ENCODE measurements around the gene LCMT1.

LCMT1 gene

GRCh38 chr16:25110387-25110947 is 1.1 kb upstream of the LCMT1 start:
- Histone ChIP-seq H3K4me1 (ENCODE audit: control insufficient read depth in 1 of 2, insufficient read depth in 2 of 2, low read length in 2 of 2) (peaks cover 3 to 7% of the 10 kb centered on the region in 2 experiments), H2AK5ac (ENCODE audit: low read length) (no peak overlapping the region), H3K14ac (ENCODE audit: low read length) (no peak overlapping the region)

GRCh38 chr16:25114121-25114520 is 2.6 kb downstream of the LCMT1 start:
- Histone ChIP-seq H4K12ac (ENCODE audit: low read depth, low read length) (no peak overlapping the region), H3K23ac (ENCODE audit: low read length) (no peak overlapping the region), H3K14ac (ENCODE audit: low read length) (no peak overlapping the region), H3K9ac (ENCODE audit: low read length) (no peak overlapping the region), H3K9me3 (ENCODE audit: insufficient read depth, low read depth, low read length) (peaks cover 3% of the 10 kb centered on the region), H4K91ac (ENCODE audit: low read depth, low read length) (no peak overlapping the region), H3K27me3 (ENCODE audit: insufficient read depth, low read length) (no peaks in the 10 kb centered on the region), H3K79me1 (ENCODE audit: low read length) (peaks cover 18% of the 10 kb centered on the region), H3K4ac (ENCODE audit: low read depth, low read length) (peak overlapping the region; percentile 38), H2AFZ (ENCODE audit: insufficient read depth, low read length, poor library complexity) (no peak overlapping the region), H3K27ac (ENCODE audit: low read depth, low read length) (no peak overlapping the region), H3K4me1 (ENCODE audit: control insufficient read depth in 1 of 2, insufficient read depth in 2 of 2, low read length in 2 of 2) (peaks cover 23 to 26% of the 10 kb centered on the region in 2 experiments), H3K36me3 (ENCODE audit: control insufficient read depth in 1 of 2, insufficient read depth in 2 of 2, low read length in 2 of 2) (peaks cover 0 to 5% of the 10 kb centered on the region in 2 experiments), H2BK120ac (ENCODE audit: insufficient read depth, low read length, poor library complexity) (no peak overlapping the region), H2AK5ac (ENCODE audit: low read length) (no peak overlapping the region), H3K4me3 (ENCODE audit: low read depth, low read length) (no peak overlapping the region), H2BK12ac (ENCODE audit: low read length) (no peak overlapping the region), H2BK5ac (ENCODE audit: low read depth, low read length, poor library complexity) (no peak overlapping the region), H3K18ac (ENCODE audit: low read length) (no peak overlapping the region), H4K8ac (ENCODE audit: low read depth, low read length) (no peak overlapping the region), H3K4me2 (ENCODE audit: low read length) (no peak overlapping the region), H3K79me2 (ENCODE audit: control insufficient read depth, insufficient read depth, low read length, poor library complexity) (peaks cover 10% of the 10 kb centered on the region)
- DNase-seq, result no peak
- no CpG with 5 or more reads among the region's 1 CpG for WGBS (ENCODE audit: extremely low coverage, insufficient coverage, insufficient read length)

More at GRCh38 chr16:25110387-25110947, 1.1 kb upstream of the LCMT1 start:
- Histone ChIP-seq H3K9me3 (ENCODE audit: insufficient read depth, low read depth, low read length) (peaks cover 3% of the 10 kb centered on the region), H3K79me1 (ENCODE audit: low read length) (peaks cover 9% of the 10 kb centered on the region), H3K23ac (ENCODE audit: low read length) (no peak overlapping the region), H3K9ac (ENCODE audit: low read length) (no peak overlapping the region), H2BK120ac (ENCODE audit: insufficient read depth, low read length, poor library complexity) (no peak overlapping the region), H3K18ac (ENCODE audit: low read length) (no peak overlapping the region), H3K4ac (ENCODE audit: low read depth, low read length) (no peak overlapping the region), H2BK12ac (ENCODE audit: low read length) (no peak overlapping the region), H4K12ac (ENCODE audit: low read depth, low read length) (no peak overlapping the region), H3K4me2 (ENCODE audit: low read length) (peak overlapping the region; percentile 85), H3K4me3 (ENCODE audit: low read depth, low read length) (no peak overlapping the region), H3K27ac (ENCODE audit: low read depth, low read length) (no peak overlapping the region), H2AFZ (ENCODE audit: insufficient read depth, low read length, poor library complexity) (no peak overlapping the region), H4K91ac (ENCODE audit: low read depth, low read length) (no peak overlapping the region), H3K27me3 (ENCODE audit: insufficient read depth, low read length) (no peaks in the 10 kb centered on the region), H3K36me3 (ENCODE audit: control insufficient read depth in 1 of 2, insufficient read depth in 2 of 2, low read length in 2 of 2) (peaks cover 0 to 2% of the 10 kb centered on the region in 2 experiments), H4K8ac (ENCODE audit: low read depth, low read length) (no peak overlapping the region), H2BK5ac (ENCODE audit: low read depth, low read length, poor library complexity) (no peak overlapping the region), H3K79me2 (ENCODE audit: control insufficient read depth, insufficient read depth, low read length, poor library complexity) (peaks cover 8% of the 10 kb centered on the region)
- no CpG with 5 or more reads among the region's 8 CpGs for WGBS (ENCODE audit: extremely low coverage, insufficient coverage, insufficient read length)
- DNase-seq, result no peak

- Histone ChIP-seq H3K9ac (ENCODE audit: low read length) (no peak overlapping the region), H3K9me3 (ENCODE audit: insufficient read depth, low read depth, low read length) (no peaks in the 10 kb centered on the region), H2AK5ac (ENCODE audit: low read length) (no peak overlapping the region), H3K36me3 (ENCODE audit: control insufficient read depth in 1 of 2, insufficient read depth in 2 of 2, low read length in 2 of 2) (peaks cover 0 to 5% of the 10 kb centered on the region in 2 experiments), H3K18ac (ENCODE audit: low read length) (peak overlapping the region; percentile 13), H3K14ac (ENCODE audit: low read length) (peak overlapping the region; percentile 62), H2AFZ (ENCODE audit: insufficient read depth, low read length, poor library complexity) (no peak overlapping the region), H3K79me2 (ENCODE audit: control insufficient read depth, insufficient read depth, low read length, poor library complexity) (peaks cover 5% of the 10 kb centered on the region), H3K4me2 (ENCODE audit: low read length) (no peak overlapping the region), H4K91ac (ENCODE audit: low read depth, low read length) (peak overlapping the region; percentile 41), H3K27me3 (ENCODE audit: insufficient read depth, low read length) (no peaks in the 10 kb centered on the region), H3K23ac (ENCODE audit: low read length) (no peak overlapping the region), H2BK12ac (ENCODE audit: low read length) (peak overlapping the region; percentile 67), H3K27ac (ENCODE audit: low read depth, low read length) (peak overlapping the region; percentile 29), H4K8ac (ENCODE audit: low read depth, low read length) (peak overlapping the region; percentile 25), H3K79me1 (ENCODE audit: low read length) (peaks cover 15% of the 10 kb centered on the region), H4K12ac (ENCODE audit: low read depth, low read length) (no peak overlapping the region), H2BK5ac (ENCODE audit: low read depth, low read length, poor library complexity) (peak overlapping the region; percentile 7), H3K4me3 (ENCODE audit: low read depth, low read length) (no peak overlapping the region), H3K4ac (ENCODE audit: low read depth, low read length) (no peak overlapping the region), H3K4me1 (ENCODE audit: control insufficient read depth in 1 of 2, insufficient read depth in 2 of 2, low read length in 2 of 2) (peaks cover 28 to 30% of the 10 kb centered on the region in 2 experiments), H2BK120ac (ENCODE audit: insufficient read depth, low read length, poor library complexity) (peak overlapping the region; percentile 3)
- DNase-seq, result peak in 1 of 2 donors; percentile 51
- no CpG with 5 or more reads among the region's 14 CpGs for WGBS (ENCODE audit: extremely low coverage, insufficient coverage, insufficient read length)
These were observed 7.5 kb downstream of the LCMT1 start for GRCh38 chr16:25118851-25119578.

GRCh38 chr16:25121824-25122600 is 10.5 kb downstream of the LCMT1 start:
- peaks cover 15% of the 10 kb centered on the region for H3K79me1 ChIP-seq (ENCODE audit: low read length)
- no peak overlapping the region for H2AK5ac ChIP-seq (ENCODE audit: low read length)
- no peak overlapping the region for H3K23ac ChIP-seq (ENCODE audit: low read length)
- H3K4ac ChIP-seq (ENCODE audit: low read depth, low read length), result peak overlapping the region; percentile 56
- DNase-seq, result no peak
- no peak overlapping the region for H3K9ac ChIP-seq (ENCODE audit: low read length)
- H3K18ac ChIP-seq (ENCODE audit: low read length), result peak overlapping the region; percentile 29
- no peak overlapping the region for H3K4me2 ChIP-seq (ENCODE audit: low read length)
- H2AFZ ChIP-seq (ENCODE audit: insufficient read depth, low read length, poor library complexity), result no peak overlapping the region
- H3K27me3 ChIP-seq (ENCODE audit: insufficient read depth, low read length), result no peaks in the 10 kb centered on the region
- WGBS (ENCODE audit: extremely low coverage, insufficient coverage, insufficient read length), result no CpG with 5 or more reads among the region's 6 CpGs
- peaks cover 0 to 2% of the 10 kb centered on the region in 2 experiments for H3K36me3 ChIP-seq (ENCODE audit: control insufficient read depth in 1 of 2, insufficient read depth in 2 of 2, low read length in 2 of 2)
- H3K9me3 ChIP-seq (ENCODE audit: insufficient read depth, low read depth, low read length), result no peaks in the 10 kb centered on the region
- no peak overlapping the region for H2BK120ac ChIP-seq (ENCODE audit: insufficient read depth, low read length, poor library complexity)
- H2BK5ac ChIP-seq (ENCODE audit: low read depth, low read length, poor library complexity), result no peak overlapping the region
- no peak overlapping the region for H3K14ac ChIP-seq (ENCODE audit: low read length)
- H3K4me1 ChIP-seq (ENCODE audit: control insufficient read depth in 1 of 2, insufficient read depth in 2 of 2, low read length in 2 of 2), result peaks cover 26 to 27% of the 10 kb centered on the region in 2 experiments
- no peak overlapping the region for H4K12ac ChIP-seq (ENCODE audit: low read depth, low read length)
- no peak overlapping the region for H4K8ac ChIP-seq (ENCODE audit: low read depth, low read length)
- no peak overlapping the region for H4K91ac ChIP-seq (ENCODE audit: low read depth, low read length)
- H3K79me2 ChIP-seq (ENCODE audit: control insufficient read depth, insufficient read depth, low read length, poor library complexity), result peaks cover 6% of the 10 kb centered on the region
- no peak overlapping the region for H3K27ac ChIP-seq (ENCODE audit: low read depth, low read length)
- H3K4me3 ChIP-seq (ENCODE audit: low read depth, low read length), result no peak overlapping the region
- peak overlapping the region; percentile 17 for H2BK12ac ChIP-seq (ENCODE audit: low read length)

Data from trophoblast cell (in vitro differentiated cells and primary cell).